ENCODE measurements around the gene GPR63.

Gene GPR63

GRCh38 chr6:96849615-96850014 lies 12.3 kb upstream of the GPR63 start:
- H3K27ac Mint-ChIP-seq: no peak overlapping the region
- H3K4me3 Mint-ChIP-seq: no peak overlapping the region
- no peak for DNase-seq (ENCODE audit: low spot score)
- peaks cover 21% of the 10 kb centered on the region for H3K27me3 Mint-ChIP-seq (ENCODE audit: low read depth)
- H3K36me3 Mint-ChIP-seq (ENCODE audit: low read depth): no peaks in the 10 kb centered on the region
- no peaks in the 10 kb centered on the region for H3K4me1 Mint-ChIP-seq (ENCODE audit: low read depth)
- H3K9me3 Mint-ChIP-seq: no peaks in the 10 kb centered on the region

DNA sequence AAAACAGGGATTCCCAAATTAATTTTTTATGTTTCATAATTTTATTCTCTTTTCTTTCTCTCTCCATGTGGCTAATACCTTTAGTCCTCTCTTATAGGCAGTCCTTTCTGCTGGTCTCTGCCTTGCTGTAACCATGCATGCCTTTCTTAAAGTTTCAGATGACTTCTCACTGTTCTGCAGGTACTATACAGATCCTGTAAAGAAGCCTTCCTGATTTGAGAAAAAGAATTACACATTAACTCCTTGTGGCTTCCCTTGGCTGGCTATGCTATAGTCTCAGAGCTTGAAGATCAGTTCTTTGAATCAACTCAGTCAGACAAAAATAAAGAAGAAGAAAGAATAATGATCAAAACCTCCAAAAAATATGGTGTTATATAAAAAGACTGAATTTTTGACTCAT lies 7.3 kb upstream of the GPR63 start:
- DNase-seq (ENCODE audit: low spot score): no peak
- no peaks in the 10 kb centered on the region for H3K9me3 Mint-ChIP-seq
- H3K4me3 Mint-ChIP-seq: no peak overlapping the region
- peaks cover 3% of the 10 kb centered on the region for H3K4me1 Mint-ChIP-seq (ENCODE audit: low read depth)
- peaks cover 36% of the 10 kb centered on the region for H3K27me3 Mint-ChIP-seq (ENCODE audit: low read depth)
- no peak overlapping the region for H3K27ac Mint-ChIP-seq
- H3K36me3 Mint-ChIP-seq (ENCODE audit: low read depth): no peaks in the 10 kb centered on the region

DNA sequence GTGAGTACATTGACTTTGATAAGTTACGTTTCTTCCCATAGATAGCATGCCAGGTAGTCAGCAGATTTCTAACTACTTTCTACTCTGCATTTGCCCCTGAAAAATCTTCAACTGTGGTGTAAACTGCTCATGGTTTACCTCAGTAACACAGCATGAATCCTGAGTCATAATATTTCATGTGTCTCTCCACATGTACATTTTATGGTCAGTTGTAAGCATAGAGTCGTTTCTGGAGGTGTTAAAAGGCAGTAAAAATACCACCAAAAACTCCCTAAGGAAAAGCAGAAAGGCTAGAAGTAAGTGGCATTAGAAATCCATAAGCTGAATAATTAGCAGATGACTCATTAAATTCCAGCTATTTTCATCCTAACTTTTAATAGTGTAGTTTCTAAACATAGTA lies 4.1 kb upstream of the GPR63 start:
- no peak for DNase-seq (ENCODE audit: low spot score)
- Mint-ChIP-seq H3K27me3 (ENCODE audit: low read depth) (peaks cover 29% of the 10 kb centered on the region), H3K4me1 (ENCODE audit: low read depth) (peaks cover 14% of the 10 kb centered on the region), H3K36me3 (ENCODE audit: low read depth) (no peaks in the 10 kb centered on the region), H3K9me3 (no peaks in the 10 kb centered on the region), H3K4me3 (no peak overlapping the region), H3K27ac (no peak overlapping the region)

DNA sequence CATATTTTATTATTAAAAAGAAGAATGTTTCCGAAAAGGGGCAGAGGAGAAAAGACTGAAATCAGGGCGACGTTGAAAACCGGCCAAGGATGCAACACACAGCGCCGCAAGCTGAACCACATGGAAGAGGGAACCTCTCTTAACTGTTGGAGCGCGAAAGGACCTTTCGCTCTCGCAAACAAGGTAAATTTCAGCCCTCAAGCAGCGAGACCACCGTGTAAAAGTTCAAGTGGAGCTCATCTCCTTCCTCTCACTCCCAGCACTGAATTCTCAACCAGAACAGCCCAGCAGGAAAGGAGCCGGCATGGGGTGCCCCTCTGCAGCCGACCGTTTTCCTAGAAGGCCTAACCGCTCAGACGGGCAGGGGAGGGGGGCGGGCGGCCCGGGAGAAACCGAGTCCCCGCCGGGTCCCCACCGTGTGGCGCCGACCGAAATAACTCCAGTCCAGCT lies 621 bp downstream of the GPR63 start:
- peak overlapping the region; percentile 52 for H3K27ac Mint-ChIP-seq
- H3K4me3 Mint-ChIP-seq: peak overlapping the region; percentile 93
- H3K36me3 Mint-ChIP-seq (ENCODE audit: low read depth): peaks cover 2% of the 10 kb centered on the region
- H3K27me3 Mint-ChIP-seq (ENCODE audit: low read depth): peaks cover 30% of the 10 kb centered on the region
- DNase-seq (ENCODE audit: low spot score): peak; percentile 5
- no peaks in the 10 kb centered on the region for H3K9me3 Mint-ChIP-seq
- peaks cover 32% of the 10 kb centered on the region for H3K4me1 Mint-ChIP-seq (ENCODE audit: low read depth)

DNA sequence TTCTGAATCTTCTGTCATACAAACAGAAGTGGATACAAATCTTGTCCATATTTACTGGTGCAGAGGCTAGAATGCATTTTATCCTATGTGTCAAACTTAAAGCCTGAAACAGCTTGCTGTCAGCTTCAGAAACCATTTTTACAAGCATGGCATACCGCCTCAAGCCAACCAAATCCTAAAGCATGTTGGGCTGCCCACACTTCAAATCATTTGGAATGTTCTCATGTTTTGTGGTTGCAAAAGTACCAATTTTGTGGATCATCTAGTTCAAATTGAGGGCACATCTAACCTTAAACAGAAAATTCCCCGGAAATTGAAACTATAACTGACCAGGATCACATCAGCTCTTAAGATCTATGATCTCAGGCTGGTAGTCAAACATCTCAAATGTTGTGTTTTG lies 3.2 kb downstream of the GPR63 start:
- DNase-seq (ENCODE audit: low spot score): no peak
- Mint-ChIP-seq H3K9me3 (no peaks in the 10 kb centered on the region), H3K4me3 (no peak overlapping the region), H3K4me1 (ENCODE audit: low read depth) (peaks cover 30% of the 10 kb centered on the region), H3K27me3 (ENCODE audit: low read depth) (peaks cover 20% of the 10 kb centered on the region), H3K27ac (no peak overlapping the region), H3K36me3 (ENCODE audit: low read depth) (peaks cover 7% of the 10 kb centered on the region)

DNA sequence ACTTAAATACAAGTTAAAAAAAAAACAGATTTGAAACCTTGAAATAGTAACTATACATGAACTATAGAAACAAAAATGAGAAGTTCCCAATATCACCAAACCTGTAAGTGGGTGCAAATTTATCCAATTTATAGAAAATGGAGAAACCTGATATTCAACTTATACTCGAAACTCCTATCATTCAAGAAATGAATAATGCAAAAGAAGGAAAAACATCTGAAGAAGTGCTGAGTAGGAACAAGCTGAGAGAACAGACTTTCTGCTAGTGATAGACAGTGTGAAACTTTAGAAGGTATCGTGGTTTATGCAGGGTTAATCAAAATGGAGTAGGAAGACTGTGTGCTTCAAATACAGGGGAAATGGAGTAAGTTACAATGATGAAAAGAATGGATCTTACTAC lies 4.5 kb downstream of the GPR63 start:
- Mint-ChIP-seq H3K36me3 (ENCODE audit: low read depth) (peaks cover 7% of the 10 kb centered on the region), H3K27me3 (ENCODE audit: low read depth) (peaks cover 16% of the 10 kb centered on the region), H3K4me1 (ENCODE audit: low read depth) (peaks cover 22% of the 10 kb centered on the region), H3K4me3 (no peak overlapping the region), H3K9me3 (no peaks in the 10 kb centered on the region), H3K27ac (no peak overlapping the region)
- DNase-seq (ENCODE audit: low spot score): no peak

DNA sequence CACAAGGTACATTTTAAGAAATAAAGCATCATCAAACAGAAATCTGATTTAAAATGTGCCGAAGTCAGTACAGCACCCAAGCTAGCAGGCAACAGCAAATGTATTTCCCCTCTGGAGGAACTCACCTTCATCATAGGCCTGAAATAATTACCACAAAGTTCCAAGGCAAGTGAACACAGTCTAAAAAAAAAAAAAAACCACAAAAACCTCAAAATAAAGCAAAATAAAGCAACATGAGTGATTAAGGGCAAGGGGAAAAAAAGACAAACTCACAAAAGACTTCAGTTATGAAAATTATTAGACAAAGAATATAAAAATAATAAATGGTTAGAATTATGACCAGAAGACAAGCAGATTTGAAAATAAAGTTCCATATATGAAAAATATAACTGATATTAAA lies 10.4 kb downstream of the GPR63 start:
- no peak for DNase-seq (ENCODE audit: low spot score)
- Mint-ChIP-seq H3K9me3 (no peaks in the 10 kb centered on the region), H3K4me1 (ENCODE audit: low read depth) (peaks cover 4% of the 10 kb centered on the region), H3K27me3 (ENCODE audit: low read depth) (no peaks in the 10 kb centered on the region), H3K27ac (no peak overlapping the region), H3K4me3 (no peak overlapping the region), H3K36me3 (ENCODE audit: low read depth) (peaks cover 8% of the 10 kb centered on the region)

- H3K4me3 Mint-ChIP-seq: no peak overlapping the region
- DNase-seq (ENCODE audit: low spot score): no peak
- no peaks in the 10 kb centered on the region for H3K9me3 Mint-ChIP-seq
- H3K27ac Mint-ChIP-seq: no peak overlapping the region
- peaks cover 4% of the 10 kb centered on the region for H3K4me1 Mint-ChIP-seq (ENCODE audit: low read depth)
- peaks cover 6% of the 10 kb centered on the region for H3K36me3 Mint-ChIP-seq (ENCODE audit: low read depth)
- no peaks in the 10 kb centered on the region for H3K27me3 Mint-ChIP-seq (ENCODE audit: low read depth)
These were observed 13.5 kb downstream of the GPR63 start for GRCh38 chr6:96823743-96824142.

- DNase-seq (ENCODE audit: low spot score): no peak
- Mint-ChIP-seq H3K36me3 (ENCODE audit: low read depth) (peaks cover 3% of the 10 kb centered on the region), H3K4me3 (no peak overlapping the region), H3K4me1 (ENCODE audit: low read depth) (peaks cover 2% of the 10 kb centered on the region), H3K9me3 (no peaks in the 10 kb centered on the region), H3K27me3 (ENCODE audit: low read depth) (no peaks in the 10 kb centered on the region), H3K27ac (no peak overlapping the region)
These were observed 16.2 kb downstream of the GPR63 start for GRCh38 chr6:96821034-96821433.

DNA sequence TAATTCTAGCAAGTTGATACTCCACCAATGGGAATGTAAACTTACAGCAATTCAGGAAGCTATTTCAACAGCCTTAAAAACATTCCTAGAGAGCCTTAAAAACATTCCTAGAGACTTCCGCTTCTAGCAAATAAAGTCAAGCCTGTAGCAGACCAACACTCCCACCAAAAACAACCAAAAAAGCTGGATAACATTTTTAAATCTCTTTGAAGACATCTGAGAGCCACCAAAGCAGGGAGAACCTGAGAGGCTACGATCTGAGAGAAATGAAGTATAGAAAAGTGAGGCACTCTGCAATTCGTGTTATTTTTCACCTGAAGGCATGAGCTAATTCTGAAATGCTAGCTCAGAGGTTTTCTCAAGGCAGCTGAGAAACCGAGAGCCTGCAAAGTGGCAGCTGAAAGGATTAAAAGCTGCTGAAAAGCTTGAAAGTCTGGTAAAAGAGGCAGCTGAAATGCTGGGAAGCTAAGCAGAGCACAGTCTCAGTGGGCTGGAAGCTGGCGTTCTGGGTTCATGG lies 20.9 kb downstream of the GPR63 start:
- H3K27ac Mint-ChIP-seq: no peak overlapping the region
- H3K4me3 Mint-ChIP-seq: no peak overlapping the region
- H3K36me3 Mint-ChIP-seq (ENCODE audit: low read depth): peaks cover 3% of the 10 kb centered on the region
- H3K9me3 Mint-ChIP-seq: no peaks in the 10 kb centered on the region
- no peak for DNase-seq (ENCODE audit: low spot score)
- H3K27me3 Mint-ChIP-seq (ENCODE audit: low read depth): no peaks in the 10 kb centered on the region
- peaks cover 2% of the 10 kb centered on the region for H3K4me1 Mint-ChIP-seq (ENCODE audit: low read depth)

DNA sequence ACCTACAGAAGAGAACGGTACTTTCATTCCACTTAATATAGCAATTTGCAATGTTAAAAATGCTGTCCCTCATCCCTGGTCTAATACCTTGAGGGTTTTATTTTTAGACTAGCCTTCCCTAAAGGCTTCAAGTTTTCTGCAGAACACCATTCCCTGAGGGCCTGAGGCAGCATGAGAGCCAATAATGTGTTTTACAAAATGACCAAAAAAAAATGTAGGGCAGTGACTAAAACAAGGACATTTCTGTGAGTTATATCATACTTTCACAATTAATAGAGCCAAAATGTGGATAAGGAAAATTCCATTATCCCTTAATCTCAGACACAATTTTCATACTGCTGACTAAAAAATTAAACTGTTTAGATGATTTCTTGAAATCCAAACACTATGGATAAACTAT lies 22.7 kb downstream of the GPR63 start:
- peaks cover 4% of the 10 kb centered on the region for H3K4me1 Mint-ChIP-seq (ENCODE audit: low read depth)
- H3K9me3 Mint-ChIP-seq: no peaks in the 10 kb centered on the region
- no peak for DNase-seq (ENCODE audit: low spot score)
- no peaks in the 10 kb centered on the region for H3K27me3 Mint-ChIP-seq (ENCODE audit: low read depth)
- peaks cover 3% of the 10 kb centered on the region for H3K36me3 Mint-ChIP-seq (ENCODE audit: low read depth)
- H3K4me3 Mint-ChIP-seq: no peak overlapping the region
- no peak overlapping the region for H3K27ac Mint-ChIP-seq

GRCh38 chr6:96812077-96812703 lies 25.1 kb downstream of the GPR63 start:
- DNase-seq (ENCODE audit: low spot score): no peak
- Mint-ChIP-seq H3K27ac (no peak overlapping the region), H3K4me1 (ENCODE audit: low read depth) (peaks cover 13% of the 10 kb centered on the region), H3K27me3 (ENCODE audit: low read depth) (no peaks in the 10 kb centered on the region), H3K36me3 (ENCODE audit: low read depth) (no peaks in the 10 kb centered on the region), H3K9me3 (no peaks in the 10 kb centered on the region), H3K4me3 (no peak overlapping the region)

DNA sequence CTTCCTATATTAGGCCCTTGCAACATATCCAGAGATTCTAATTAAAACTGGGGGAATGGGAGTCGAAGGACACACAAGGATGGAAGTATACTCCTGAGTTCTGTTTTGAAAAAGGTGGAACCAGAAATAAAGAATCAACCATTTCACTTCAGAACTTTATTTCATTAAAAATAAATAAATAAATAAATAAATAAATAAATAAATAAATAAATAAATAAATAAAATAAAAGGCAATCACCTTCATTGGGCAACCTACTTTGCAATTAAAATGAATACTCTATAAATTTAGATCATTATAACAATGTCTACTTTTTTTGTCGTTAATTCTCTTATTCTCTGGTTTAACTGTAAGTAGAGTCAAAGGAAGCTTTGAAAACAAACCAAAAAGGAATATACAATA lies 25.6 kb downstream of the GPR63 start:
- Mint-ChIP-seq H3K4me1 (ENCODE audit: low read depth) (peaks cover 11% of the 10 kb centered on the region), H3K27me3 (ENCODE audit: low read depth) (no peaks in the 10 kb centered on the region), H3K36me3 (ENCODE audit: low read depth) (no peaks in the 10 kb centered on the region), H3K27ac (no peak overlapping the region), H3K4me3 (no peak overlapping the region), H3K9me3 (no peaks in the 10 kb centered on the region)
- DNase-seq (ENCODE audit: low spot score): no peak

DNA sequence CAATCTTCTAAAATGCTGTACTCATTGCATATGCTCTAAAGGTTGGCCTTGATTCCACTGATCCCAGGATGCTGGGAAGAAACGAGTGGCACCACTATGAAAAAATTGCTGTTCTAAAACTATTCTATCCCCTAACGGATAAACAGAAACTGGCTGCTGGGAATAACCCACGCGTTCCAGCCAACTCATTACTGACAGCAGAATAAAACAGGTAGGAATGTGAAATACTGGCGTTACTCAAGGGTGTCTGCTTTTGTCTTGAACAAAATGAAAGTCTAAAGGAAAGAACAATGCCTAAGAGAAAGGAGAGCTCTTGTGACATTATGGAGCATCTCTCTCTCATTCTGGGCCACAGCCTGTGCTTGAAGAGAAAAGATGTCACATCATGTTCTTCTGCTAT lies 26.1 kb downstream of the GPR63 start:
- peaks cover 11% of the 10 kb centered on the region for H3K4me1 Mint-ChIP-seq (ENCODE audit: low read depth)
- no peaks in the 10 kb centered on the region for H3K9me3 Mint-ChIP-seq
- H3K4me3 Mint-ChIP-seq: no peak overlapping the region
- no peak overlapping the region for H3K27ac Mint-ChIP-seq
- no peak for DNase-seq (ENCODE audit: low spot score)
- H3K27me3 Mint-ChIP-seq (ENCODE audit: low read depth): no peaks in the 10 kb centered on the region
- H3K36me3 Mint-ChIP-seq (ENCODE audit: low read depth): no peaks in the 10 kb centered on the region

DNA sequence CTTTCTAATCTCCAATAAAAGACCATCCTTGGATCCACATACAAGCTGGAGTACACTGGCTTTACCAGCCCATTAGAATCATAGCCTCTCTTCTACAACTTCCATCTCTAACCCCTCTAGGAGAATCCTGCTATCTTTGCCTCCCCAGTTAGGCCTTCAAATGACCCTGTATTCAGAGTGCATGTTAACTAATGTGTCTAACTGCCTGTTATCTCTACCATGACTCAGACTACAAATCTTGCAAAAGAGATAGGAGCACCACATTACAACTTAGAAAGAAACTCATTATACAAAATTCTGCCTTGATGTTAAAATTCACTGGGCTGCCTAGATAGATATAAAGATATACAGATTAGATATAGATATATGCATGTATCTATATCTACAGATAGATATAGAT lies 28.2 kb downstream of the GPR63 start:
- Mint-ChIP-seq H3K36me3 (ENCODE audit: low read depth) (no peaks in the 10 kb centered on the region), H3K27me3 (ENCODE audit: low read depth) (no peaks in the 10 kb centered on the region), H3K4me1 (ENCODE audit: low read depth) (peaks cover 11% of the 10 kb centered on the region), H3K4me3 (no peak overlapping the region), H3K27ac (no peak overlapping the region), H3K9me3 (no peaks in the 10 kb centered on the region)
- no peak for DNase-seq (ENCODE audit: low spot score)
